ENCODE data around the gene FFAR1.
"Not testable (repeated sequence)": the region's sequence is repeated elsewhere in the genome, so short reads cannot be mapped to it uniquely, and the experiment has no call there.

FFAR1 gene

GRCh38 chr19:35363001-35363590 is 15.4 kb downstream of the FFAR1 start:
- DNase-seq, result peak; percentile 10 to 11

DNA sequence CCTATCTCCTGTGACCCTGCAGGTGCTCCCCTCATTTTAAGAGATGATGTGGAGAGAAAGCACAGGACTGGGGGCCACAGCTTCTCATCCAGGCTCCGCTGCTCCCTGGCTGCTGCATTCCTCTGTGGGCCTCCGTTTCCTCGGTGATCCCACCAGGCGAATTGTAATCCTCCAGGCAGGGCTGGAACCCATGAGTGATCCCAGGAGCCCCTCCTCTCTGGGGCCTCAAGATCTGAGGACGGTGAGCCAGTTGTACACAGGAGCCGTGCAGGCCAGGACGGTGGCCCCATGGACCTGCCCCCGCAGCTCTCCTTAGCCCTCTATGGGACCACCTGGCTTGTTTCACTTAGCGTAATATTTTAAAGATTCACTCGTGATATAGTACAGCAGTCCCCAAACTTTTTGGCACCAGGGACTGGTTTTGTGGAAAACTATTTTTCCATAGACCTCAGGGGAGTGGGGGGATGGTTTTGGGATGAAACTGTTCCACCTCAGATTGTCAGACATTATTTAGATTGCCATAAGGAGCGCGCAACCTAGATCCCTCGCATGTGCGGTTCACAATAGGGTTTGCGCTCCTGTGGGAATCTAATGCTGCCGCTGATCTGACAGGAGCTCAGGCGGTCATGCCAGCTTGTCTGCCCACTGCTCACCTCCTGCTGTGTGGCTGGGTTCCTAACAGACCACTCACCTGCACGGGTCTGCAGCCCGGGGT is 16.2 kb downstream of the FFAR1 start:
- peak; percentile 7 to 10 for DNase-seq

DNA sequence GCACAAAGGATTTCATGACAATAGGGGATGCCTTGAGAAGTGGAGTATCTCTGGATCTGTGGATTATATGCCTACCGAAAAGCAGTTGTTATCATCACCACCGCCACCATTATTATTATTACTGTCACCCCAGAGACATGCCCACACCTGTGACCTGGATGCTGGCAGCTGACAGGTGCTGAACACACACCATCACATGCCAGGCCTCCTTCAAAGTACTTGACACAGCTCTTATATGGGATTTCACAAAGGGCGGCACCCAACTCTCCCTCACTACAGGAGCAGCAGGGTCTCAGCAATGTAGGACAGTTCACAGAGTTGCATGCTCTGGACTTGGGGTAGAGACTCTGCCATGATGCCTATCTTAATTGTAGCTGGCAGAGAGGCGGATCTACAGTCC is 17.6 kb downstream of the FFAR1 start:
- DNase-seq, result peak in 1 of 2 experiments; percentile 7

GRCh38 chr19:35368378-35368777 is 20.7 kb downstream of the FFAR1 start:
- no peak for DNase-seq

- DNase-seq, result no peak
These were observed 21.8 kb downstream of the FFAR1 start for GRCh38 chr19:35369522-35369921.

DNA sequence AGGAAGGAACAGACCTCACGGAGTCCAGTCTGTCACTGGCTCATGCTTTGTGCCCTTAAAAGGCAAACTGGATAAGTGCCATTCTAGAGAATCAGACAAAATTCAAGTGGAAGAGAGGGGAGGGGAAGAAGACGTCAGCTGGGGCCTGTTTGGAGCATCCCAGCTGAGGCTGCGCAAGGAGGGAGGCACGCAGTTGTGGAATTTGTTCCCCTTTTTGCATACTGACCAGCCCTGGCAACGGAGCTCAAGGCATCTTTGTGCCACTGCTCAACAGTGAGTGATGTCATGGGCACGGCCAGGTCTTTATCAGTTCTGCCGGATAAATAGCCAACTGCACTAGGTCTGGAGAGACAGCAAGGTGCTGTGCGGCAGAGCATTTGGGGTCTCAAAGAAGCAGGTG is 23.0 kb downstream of the FFAR1 start, which contains the start of gene GPR42:
Gene GPR42, plus strand, starts transcription at position 347 of the 400 bp plus-strand sequence. CDS start 292 bp downstream, outside the sequence.
- peak in 1 of 2 experiments; percentile 8 for DNase-seq

- DNase-seq, result peak in 1 of 2 experiments; percentile 1
These were observed 25.8 kb downstream of the FFAR1 start for GRCh38 chr19:35373492-35373891.

GRCh38 chr19:35374031-35374430 is 26.3 kb downstream of the FFAR1 start:
- not testable (repeated sequence) for DNase-seq

- peak in 1 of 2 experiments; percentile 15 for DNase-seq
These were observed 28.0 kb downstream of the FFAR1 start for GRCh38 chr19:35375505-35376307.

- no peak for DNase-seq
These were observed 30.0 kb downstream of the FFAR1 start for GRCh38 chr19:35377656-35378055.

GRCh38 chr19:35378356-35378755 is 30.7 kb downstream of the FFAR1 start:
- no peak for DNase-seq

- DNase-seq, result not testable (repeated sequence)
These were observed 31.8 kb downstream of the FFAR1 start for GRCh38 chr19:35379545-35379944.

GRCh38 chr19:35379992-35380391 is 32.3 kb downstream of the FFAR1 start:
- DNase-seq, result peak in 1 of 2 experiments; percentile 1

GRCh38 chr19:35380450-35381124 is 32.9 kb downstream of the FFAR1 start:
- peak in 1 of 2 experiments; percentile 7 for DNase-seq

GRCh38 chr19:35381318-35381717 is 33.6 kb downstream of the FFAR1 start:
- DNase-seq, result no peak

DNA sequence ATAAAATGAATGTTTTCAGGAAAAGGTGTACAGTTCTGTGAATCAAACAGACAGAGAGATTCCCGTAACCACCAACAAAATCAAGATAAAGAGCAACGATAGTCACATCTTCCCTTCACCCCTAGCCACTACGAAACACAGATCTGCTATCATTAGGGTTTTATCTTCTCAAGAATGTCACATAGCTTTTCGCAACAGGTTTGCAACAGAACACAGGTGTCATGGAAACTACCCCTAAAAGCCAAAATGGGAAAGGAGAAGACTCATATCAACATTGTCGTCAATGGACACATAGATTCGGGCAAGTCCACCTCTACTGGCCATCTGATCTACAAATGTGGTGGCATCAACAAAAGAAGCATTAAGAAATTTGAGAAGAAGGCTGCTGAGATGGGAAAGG is 34.2 kb downstream of the FFAR1 start:
- DNase-seq, result no peak

DNA sequence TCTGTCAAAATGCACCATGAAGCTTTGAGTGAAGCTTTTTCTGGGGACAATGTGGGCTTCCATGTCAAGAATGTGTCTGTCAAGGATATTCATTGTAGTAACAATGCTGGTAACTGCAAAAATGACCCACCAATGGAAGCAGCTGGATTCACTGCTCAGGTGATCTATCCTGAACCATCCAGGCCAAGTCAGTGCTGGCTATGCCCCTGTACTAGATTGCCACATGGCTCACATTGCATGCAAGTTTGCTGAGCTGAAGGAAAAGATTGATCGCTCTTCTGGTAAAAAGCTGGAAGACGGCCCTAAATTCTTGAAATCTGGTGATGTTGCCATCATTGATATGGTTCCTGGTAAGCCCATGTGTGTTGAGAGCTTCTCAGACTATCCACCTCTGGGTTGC is 35.8 kb downstream of the FFAR1 start:
- no peak for DNase-seq

- DNase-seq, result no peak
These were observed 40.8 kb downstream of the FFAR1 start for GRCh38 chr19:35388277-35389054.

DNA sequence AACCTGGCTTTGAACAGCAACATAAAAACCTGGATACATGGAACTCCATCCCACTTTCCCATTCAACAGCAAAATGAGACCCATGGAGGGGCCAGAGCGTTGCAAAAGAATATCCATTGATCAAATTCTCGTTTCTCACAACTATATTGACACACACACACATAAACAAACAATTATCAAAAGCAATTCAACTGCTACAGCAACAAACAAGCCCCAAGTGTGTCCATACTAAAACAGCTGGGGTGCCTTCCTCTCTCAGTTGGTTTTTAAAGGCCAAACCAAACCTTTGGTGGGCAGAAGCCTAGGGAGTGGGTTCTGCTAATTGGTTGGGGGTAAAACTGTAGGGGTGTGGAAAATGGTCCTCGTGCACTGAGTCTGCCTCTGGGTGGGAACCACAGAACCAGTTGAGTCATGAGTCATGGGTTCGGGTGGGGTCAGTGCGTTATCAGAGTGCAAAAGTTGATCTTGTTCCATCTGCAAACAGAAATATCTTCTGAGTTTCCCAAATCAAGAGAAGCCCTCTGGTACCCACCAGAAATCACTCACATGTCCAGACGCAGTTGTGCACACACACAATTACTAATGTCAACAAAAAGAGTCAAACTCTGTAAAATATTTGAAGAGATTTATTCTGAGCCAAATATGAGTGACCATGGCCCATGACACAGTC is 41.6 kb downstream of the FFAR1 start:
- peak in 1 of 2 experiments; percentile 13 for DNase-seq

DNA sequence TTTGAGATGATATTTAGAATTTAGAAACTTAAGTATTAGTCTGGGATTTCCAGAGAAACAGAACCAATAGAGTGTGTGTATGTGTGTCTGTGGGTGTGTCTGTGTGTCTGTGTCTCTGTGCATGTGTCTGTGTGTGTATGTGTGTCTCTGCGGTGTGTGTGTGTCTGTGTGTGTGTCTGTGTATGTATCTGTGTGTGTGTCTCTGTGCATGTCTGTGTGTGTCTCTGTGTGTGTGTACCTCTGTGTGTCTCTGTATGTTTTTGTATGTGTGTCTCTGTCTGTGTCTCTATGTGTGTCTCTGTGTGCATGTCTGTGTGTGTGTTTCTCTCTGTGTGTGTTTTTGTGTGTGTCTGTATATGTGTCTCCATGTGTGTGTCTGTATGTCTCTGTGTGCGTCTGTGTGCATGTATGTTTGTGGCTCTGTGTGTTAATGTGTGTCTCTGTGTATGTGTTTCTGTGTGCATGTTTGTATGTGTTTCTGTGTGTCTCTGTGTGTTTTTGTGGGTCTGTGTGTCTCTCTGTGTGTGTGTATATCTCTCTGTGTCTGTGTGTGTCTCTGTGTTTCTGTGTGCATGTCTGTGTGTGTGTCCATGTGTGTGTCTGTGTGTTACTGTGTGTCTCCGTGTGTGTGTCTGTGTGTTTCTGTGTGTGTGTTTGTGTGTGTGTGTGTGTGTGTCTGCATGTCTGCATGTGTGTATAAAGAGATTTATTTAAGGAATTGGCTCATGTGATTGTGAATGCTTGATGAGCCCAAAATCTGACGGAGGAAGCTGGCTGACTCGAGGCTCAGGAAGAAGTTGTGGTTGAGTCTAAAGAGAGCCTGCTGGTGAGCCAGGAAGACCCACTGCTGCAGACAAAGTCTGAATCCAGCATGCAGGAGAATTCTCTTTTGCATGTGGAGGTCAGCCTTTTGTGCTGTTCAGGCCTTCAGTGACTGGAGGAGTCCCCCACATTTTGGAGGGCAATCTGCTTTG is 45.3 kb downstream of the FFAR1 start:
- DNase-seq, result no peak
